ENCODE results near the gene PLCXD3.
"Not testable (repeated sequence)": the region's sequence is repeated elsewhere in the genome, so short reads cannot be mapped to it uniquely, and the experiment has no call there.

Gene PLCXD3

DNA sequence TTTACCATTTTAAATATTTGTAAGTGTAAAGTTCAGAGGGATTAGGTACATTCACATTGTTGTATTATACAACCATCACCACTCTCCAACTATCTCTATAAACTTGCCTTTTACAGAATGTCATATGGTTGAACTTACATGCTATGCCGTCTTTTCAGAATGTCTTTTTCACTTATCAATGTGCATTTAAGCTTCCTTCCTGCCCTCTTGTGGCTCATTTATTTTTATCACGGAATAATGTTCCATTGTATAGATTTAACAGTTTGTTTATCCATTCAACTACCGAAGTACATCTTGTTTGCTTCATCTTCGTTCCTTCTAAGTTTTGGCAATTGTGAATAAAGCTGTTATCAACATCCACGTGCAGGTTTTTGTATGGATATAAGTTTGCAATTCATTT, 163.8 kb downstream of the PLCXD3 start:
- peak; percentile 4 for DNase-seq

- no peak for DNase-seq
Measured at GRCh38 chr5:41345295-41345694, 165.1 kb downstream of the PLCXD3 start.

GRCh38 chr5:41339339-41339738, 171.1 kb downstream of the PLCXD3 start:
- no peak for DNase-seq

GRCh38 chr5:41338136-41338675, 172.2 kb downstream of the PLCXD3 start:
- DNase-seq: no peak

DNA sequence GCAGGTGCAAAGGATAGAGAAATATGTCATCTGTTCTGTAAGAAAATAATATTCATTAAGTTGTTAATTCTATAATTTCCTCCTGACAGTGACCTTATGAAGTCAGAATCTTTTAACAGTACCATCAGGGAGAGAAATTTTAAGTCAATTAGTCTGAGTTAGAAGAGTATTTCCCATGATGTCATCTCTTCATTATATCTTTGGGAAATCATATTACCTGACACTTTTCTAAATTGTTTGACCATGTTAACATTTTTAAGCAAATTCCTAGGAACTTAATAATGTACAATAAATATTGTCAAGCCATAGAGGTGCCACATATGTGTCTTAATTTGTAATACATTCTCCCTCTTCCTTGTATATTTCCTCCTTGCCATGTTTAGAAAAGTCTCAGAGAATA, 172.7 kb downstream of the PLCXD3 start:
- no peak for DNase-seq

GRCh38 chr5:41337216-41337615, 173.2 kb downstream of the PLCXD3 start:
- DNase-seq: no peak

GRCh38 chr5:41336471-41336870, 173.9 kb downstream of the PLCXD3 start:
- no peak for DNase-seq

DNA sequence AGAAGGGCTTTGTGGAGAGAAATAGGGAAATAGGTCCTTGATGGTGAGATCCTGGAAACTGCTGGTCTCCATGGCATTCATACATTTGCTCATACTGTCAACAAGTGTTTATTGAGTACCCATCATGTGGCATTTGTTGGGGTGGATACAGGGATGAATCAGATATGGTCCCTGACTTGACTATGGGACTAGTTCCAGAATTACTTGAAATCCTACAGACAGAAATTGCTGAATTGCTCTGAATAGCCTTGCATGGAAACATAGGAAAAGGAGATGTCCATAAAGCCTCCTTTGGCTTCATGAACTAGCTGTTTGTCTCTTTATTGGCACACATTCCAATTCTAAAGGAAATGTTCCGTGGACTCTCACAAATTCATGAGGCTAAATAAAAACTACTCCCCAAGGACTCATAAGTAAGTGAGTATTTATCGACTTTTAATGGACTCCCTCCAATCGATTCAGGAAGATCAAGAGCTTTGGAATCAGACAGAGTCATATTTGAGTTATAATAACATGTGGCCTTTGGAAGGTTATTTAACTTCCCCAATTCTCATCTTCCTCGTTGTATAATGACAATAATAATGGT, 174.7 kb downstream of the PLCXD3 start:
- no peak for DNase-seq

GRCh38 chr5:41334758-41335157, 175.6 kb downstream of the PLCXD3 start:
- DNase-seq: peak; percentile 4

- DNase-seq: no peak
Measured at GRCh38 chr5:41334221-41334620, 176.2 kb downstream of the PLCXD3 start.

DNA sequence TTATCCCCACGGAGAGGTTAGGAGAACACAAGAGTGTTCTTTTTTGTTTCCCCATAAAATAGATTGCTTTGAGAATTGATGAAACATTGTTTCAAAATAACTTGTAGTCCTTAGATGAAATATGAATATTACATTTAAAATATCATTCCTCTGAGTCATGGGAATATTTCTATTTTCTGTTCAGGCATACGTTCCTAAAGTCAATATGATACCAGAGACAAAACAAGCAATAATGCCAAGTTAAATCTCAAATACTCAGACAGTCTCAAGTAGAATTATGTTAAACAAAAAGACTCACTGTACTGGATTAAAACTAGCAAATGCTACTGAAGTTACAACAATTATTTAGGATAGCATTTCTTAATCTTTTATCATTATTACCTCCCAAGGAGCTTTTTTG, 185.3 kb downstream of the PLCXD3 start:
- DNase-seq: no peak

DNA sequence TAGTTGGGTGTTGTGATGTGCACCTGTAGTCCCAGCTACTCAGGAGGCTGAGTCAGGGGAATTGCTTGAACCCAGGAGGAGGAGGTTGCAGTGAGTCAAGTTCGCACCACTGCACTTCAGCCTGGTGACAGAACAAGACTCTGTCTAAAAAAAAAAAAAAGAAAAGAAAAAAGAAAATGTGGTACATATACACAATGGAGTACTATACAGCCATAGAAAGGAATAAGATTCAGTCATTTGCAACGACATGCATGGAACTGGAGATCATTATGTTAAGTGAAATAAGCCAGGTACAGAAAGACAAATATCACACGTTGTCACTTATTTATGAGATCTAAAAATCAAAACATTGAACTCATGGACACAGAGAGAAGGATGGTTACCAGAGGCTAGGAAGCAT, 187.6 kb downstream of the PLCXD3 start:
- DNase-seq: not testable (repeated sequence)

DNA sequence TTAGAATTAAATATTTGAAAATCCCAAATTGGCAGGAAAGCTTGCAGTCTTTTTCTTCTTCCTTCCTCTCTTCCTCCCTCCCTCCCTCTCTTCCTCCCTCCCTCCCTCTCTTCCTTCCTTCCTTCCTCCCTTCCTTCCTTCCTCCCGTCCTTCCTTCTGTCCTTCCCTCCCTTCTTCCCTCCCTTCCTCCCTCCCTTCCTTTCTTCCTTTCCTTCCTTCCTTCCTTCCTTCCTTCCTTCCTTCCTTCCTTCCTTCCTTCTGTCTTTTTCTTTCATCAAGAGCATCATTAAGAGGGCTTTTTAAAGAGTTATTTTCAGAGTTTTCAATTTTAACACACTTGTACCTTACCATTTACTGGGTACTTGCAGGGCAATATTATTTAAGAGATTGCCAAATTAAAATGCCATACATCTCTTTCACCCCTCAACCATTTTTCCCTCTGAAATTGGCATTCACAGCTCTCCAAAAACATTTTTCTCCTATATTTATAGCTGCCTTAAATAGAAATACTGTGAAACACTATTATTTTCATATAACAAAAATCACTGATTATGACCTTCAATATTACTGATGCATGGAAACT, 197.8 kb downstream of the PLCXD3 start:
- no peak for DNase-seq

GRCh38 chr5:41312066-41312465, 198.3 kb downstream of the PLCXD3 start:
- no peak for DNase-seq

GRCh38 chr5:41309275-41309674, 201.1 kb downstream of the PLCXD3 start:
- no peak for DNase-seq

DNA sequence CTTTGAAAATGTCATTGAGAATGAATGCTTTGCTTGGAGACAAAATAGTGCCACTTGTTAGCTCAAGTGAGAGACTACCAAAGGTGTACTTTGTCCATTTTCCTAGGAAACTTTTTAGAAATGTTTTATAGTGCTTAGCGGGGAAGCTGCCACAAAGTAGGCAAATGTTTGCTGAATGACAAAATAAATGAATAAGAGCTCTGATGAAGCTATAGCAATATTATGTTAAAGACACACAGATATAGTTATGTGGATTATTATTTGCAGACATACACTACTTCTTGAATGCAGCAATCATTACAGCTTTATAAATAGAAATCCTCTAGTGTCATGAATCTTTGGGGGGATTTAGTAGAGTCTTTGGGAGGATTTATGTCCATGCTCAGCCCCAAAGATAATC, 204.4 kb downstream of the PLCXD3 start:
- no peak for DNase-seq

GRCh38 chr5:41305056-41305455, 205.3 kb downstream of the PLCXD3 start:
- no peak for DNase-seq

GRCh38 chr5:41296066-41296465, 214.3 kb downstream of the PLCXD3 start:
- DNase-seq: no peak

GRCh38 chr5:41291323-41291722, 219.1 kb downstream of the PLCXD3 start:
- DNase-seq: no peak

GRCh38 chr5:41290810-41291209, 219.6 kb downstream of the PLCXD3 start:
- DNase-seq: no peak

DNA sequence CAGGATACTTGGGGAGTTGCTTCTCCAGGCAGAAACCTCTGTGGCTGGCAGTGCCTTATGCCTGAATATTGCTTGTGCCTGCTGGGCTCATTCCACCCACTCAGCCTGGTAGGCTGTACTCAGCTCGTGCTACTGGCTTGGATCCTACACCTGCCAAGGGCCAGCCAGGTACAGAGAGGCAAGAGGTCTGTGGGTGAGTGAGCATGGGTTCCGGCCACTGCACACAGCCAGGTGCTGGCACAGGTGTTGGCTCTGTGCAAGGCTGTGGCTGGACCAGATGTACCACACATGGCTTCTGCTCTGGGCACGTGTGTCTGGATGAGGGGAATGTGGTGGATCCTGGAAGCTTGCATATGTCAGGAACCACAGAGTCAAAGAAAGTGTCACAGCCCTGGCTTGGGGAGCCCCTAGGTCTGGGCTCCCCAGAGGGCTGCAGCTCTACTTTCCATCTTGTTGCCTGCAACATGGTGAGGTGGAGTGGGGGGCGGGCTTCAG, 220.4 kb downstream of the PLCXD3 start:
- DNase-seq: no peak

- DNase-seq: no peak
Measured at GRCh38 chr5:41286696-41287095, 223.7 kb downstream of the PLCXD3 start.

DNA sequence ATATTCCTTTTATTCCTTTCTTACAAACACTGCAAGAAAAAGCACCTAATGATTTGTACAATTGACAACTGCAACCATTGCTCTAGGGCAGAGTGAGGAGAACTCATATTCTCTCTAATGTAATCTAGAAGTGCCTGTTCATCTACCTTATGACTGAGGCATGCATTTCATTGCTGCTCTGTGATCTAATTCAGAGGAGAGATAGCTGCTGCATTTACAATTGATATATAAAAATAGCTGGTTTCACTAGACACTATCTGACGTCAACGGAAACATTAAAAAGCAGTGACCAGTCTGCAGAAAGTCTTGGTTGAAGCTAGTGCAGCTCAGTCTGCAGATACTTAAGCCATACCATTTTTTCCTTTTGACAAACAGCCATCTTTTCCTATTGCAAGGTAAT, 224.2 kb downstream of the PLCXD3 start:
- no peak for DNase-seq

- no peak for DNase-seq
Measured at GRCh38 chr5:41284938-41285337, 225.5 kb downstream of the PLCXD3 start.
